NCI-H1417 treated with DMSO at 0.1 percent for 48 hours (cell line): ENCODE data around the gene LYPD6B.

Experiments used
- DNase-seq: peaks from one replicate; lab custom pipeline; 2025; lab: John Stamatoyannopoulos, UW

Gene LYPD6B

GRCh38 chr2:149041482-149041881 lies 3.0 kb downstream of the LYPD6B start:
- no peak for DNase-seq

GRCh38 chr2:149042881-149043280 lies 4.4 kb downstream of the LYPD6B start:
- no peak for DNase-seq

- DNase-seq: no peak
These were observed 6.0 kb downstream of the LYPD6B start for GRCh38 chr2:149044500-149044899.

GRCh38 chr2:149047118-149047517 lies 8.6 kb downstream of the LYPD6B start:
- DNase-seq: no peak

GRCh38 chr2:149049142-149049541 lies 10.6 kb downstream of the LYPD6B start:
- DNase-seq: no peak

GRCh38 chr2:149050188-149050587 lies 11.7 kb downstream of the LYPD6B start:
- DNase-seq: no peak

- DNase-seq: no peak
These were observed 17.3 kb downstream of the LYPD6B start for GRCh38 chr2:149055751-149056150.

GRCh38 chr2:149056541-149057255 lies 18.2 kb downstream of the LYPD6B start:
- DNase-seq: no peak

- no peak for DNase-seq
These were observed 18.9 kb downstream of the LYPD6B start for GRCh38 chr2:149057401-149057800.

GRCh38 chr2:149058936-149059335 lies 20.4 kb downstream of the LYPD6B start:
- DNase-seq: no peak

- DNase-seq: no peak
These were observed 21.3 kb downstream of the LYPD6B start for GRCh38 chr2:149059822-149060221.

- no peak for DNase-seq
These were observed 22.7 kb downstream of the LYPD6B start for GRCh38 chr2:149061133-149061745.

- no peak for DNase-seq
These were observed 24.0 kb downstream of the LYPD6B start for GRCh38 chr2:149062531-149062930.

- DNase-seq: no peak
These were observed 24.7 kb downstream of the LYPD6B start for GRCh38 chr2:149063177-149063576.

- no peak for DNase-seq
These were observed 25.9 kb downstream of the LYPD6B start for GRCh38 chr2:149064365-149064841.

- DNase-seq: no peak
These were observed 26.5 kb downstream of the LYPD6B start for GRCh38 chr2:149064856-149065630.

- no peak for DNase-seq
These were observed 29.9 kb downstream of the LYPD6B start for GRCh38 chr2:149068225-149068995.

GRCh38 chr2:149068996-149069888 lies 30.7 kb downstream of the LYPD6B start:
- DNase-seq: no peak

GRCh38 chr2:149070681-149071320 lies 32.3 kb downstream of the LYPD6B start:
- no peak for DNase-seq

GRCh38 chr2:149075105-149075504 lies 36.6 kb downstream of the LYPD6B start:
- DNase-seq: no peak

GRCh38 chr2:149075853-149076252 lies 37.4 kb downstream of the LYPD6B start:
- no peak for DNase-seq
